HG02852 (cell line): ENCODE results near the gene USP20.
A peak's percentile ranks its signal among the peaks of the same experiment; 100 is the strongest.

Experiments used
- ATAC-seq: cut with Tn5 transposase; IDR thresholded peaks from one replicate; pipeline ENCODE4 v1.9.1; 2021; ENCODE audit warnings: mild to moderate bottlenecking, moderate library complexity; ENCODE audit not compliant: unreplicated experiment

USP20 gene

GRCh38 chr9:129871046-129871445 is 35.8 kb downstream of the USP20 start:
- no peak for ATAC-seq

GRCh38 chr9:129873563-129874190 is 38.4 kb downstream of the USP20 start:
- ATAC-seq: no peak

GRCh38 chr9:129874261-129875101 is 39.2 kb downstream of the USP20 start:
- no peak for ATAC-seq

GRCh38 chr9:129875181-129875611 is 39.9 kb downstream of the USP20 start:
- ATAC-seq: no peak

GRCh38 chr9:129875687-129876395 is 40.6 kb downstream of the USP20 start:
- ATAC-seq: no peak

- ATAC-seq: no peak
These were observed 41.6 kb downstream of the USP20 start for GRCh38 chr9:129876815-129877214.

- no peak for ATAC-seq
These were observed 43.0 kb downstream of the USP20 start for GRCh38 chr9:129878291-129878690.

GRCh38 chr9:129879103-129879699 is 43.9 kb downstream of the USP20 start:
- no peak for ATAC-seq

- no peak for ATAC-seq
These were observed 44.9 kb downstream of the USP20 start for GRCh38 chr9:129879991-129880653.

- no peak for ATAC-seq
These were observed 45.6 kb downstream of the USP20 start for GRCh38 chr9:129880654-129881546.

GRCh38 chr9:129881547-129882324 is 46.5 kb downstream of the USP20 start:
- ATAC-seq: no peak

GRCh38 chr9:129884220-129885017 is 49.2 kb downstream of the USP20 start:
- ATAC-seq: peak; percentile 39

GRCh38 chr9:129885018-129885669 is 49.9 kb downstream of the USP20 start:
- no peak for ATAC-seq

- peak; percentile 23 for ATAC-seq
These were observed 50.4 kb downstream of the USP20 start for GRCh38 chr9:129885670-129886106.

GRCh38 chr9:129886226-129887174 is 51.2 kb downstream of the USP20 start:
- ATAC-seq: no peak
